HG02763 (cell line): ENCODE results near the gene KLC1.

ENCODE experiments used
- ATAC-seq: cut with Tn5 transposase; IDR thresholded peaks from one replicate; pipeline ENCODE4 v1.9.1; 2021; ENCODE audit warnings: mild to moderate bottlenecking, moderate library complexity; ENCODE audit not compliant: unreplicated experiment

The KLC1 gene

DNA sequence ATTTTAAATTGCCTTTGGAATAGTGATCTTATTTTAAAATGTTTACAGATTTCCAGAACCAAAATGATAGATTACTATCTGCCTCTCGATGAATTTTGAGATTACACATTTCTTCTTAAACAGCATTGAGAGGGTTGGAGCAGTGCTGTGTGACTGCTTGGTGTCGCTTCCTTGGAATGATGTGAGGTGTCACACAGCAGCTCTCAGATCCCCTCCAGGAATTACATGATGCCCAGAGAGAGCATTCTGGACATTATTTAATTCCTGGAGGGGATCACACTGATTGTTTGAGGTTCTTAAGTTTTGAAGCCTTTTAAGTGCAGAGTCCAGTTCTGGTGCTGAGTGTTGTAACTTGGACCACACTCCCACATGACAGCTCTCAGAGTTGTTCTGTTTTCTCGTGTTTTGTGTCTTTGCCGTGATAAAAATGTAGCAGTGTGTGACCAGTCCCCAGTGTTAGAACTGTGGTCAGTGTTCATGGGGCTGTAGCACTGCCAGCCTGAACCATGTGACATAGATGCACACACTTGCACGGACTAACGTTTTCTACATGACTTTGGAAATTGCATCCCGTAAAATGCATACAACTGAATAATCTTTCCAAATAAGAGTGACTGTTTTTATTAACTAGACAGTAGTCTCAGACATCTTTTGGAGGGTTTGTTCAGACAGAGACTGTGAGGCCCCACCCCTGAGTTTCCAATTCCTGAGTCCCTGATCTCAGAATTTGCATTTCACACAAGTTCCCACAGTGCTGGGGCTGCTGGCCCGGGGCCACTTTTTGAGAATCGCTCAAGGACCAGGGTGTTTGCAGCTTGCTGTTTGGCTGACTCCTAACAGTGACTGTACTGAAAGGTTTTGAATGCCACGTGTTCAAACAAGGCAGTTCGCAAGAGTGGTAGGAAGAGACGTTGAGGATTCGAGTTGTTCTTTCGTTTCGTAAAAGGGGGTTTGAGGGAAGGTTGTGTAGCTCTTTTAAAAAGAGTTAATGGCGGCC, 60.2 kb downstream of the KLC1 start:
- no peak for ATAC-seq

- no peak for ATAC-seq
These were observed 61.3 kb downstream of the KLC1 start for GRCh38 chr14:103690332-103690731.

DNA sequence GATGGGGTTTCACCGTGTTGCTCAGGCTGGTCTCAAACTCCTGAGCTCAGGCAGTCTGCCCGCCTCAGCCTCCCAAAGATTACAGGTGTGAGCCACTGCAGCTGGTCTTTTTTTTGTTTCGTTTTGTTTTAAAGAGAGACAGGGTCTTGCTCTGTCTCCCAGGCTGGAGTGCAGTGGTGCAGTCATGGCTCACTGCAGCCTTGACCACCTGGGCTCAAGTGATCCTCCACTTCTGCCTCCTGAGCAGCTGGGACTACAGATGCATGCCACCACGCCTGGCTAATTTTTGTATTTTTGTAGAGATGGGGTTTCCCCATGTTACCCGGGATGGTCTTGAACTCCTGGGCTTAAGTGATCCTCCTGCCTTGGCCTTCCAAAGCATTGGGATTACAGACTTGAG, 62.6 kb downstream of the KLC1 start:
- peak; percentile 63 for ATAC-seq

- peak; percentile 17 for ATAC-seq
These were observed 63.1 kb downstream of the KLC1 start for GRCh38 chr14:103692159-103692558.

GRCh38 chr14:103692871-103693270, 63.9 kb downstream of the KLC1 start:
- no peak for ATAC-seq

DNA sequence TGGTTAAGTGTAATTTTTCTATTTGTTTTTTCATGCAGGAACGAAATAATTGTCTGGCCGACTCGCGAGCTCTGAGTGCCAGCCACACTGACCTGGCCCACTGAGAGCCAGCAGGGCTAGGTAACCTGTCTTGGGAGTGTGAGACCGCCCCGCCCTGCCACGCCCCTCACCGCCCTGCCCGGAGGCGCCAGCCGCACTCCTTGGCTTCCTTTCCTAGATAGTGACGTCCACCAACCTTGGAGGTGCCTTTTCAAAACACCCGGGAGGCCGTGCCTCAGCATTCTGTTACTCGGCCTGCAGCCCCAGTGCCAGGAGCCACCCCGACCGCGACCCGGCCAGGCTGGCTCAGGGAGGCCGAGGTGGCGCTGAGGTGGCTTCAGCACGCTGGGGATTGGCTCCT, 64.5 kb downstream of the KLC1 start:
- no peak for ATAC-seq

- no peak for ATAC-seq
These were observed 65.6 kb downstream of the KLC1 start for GRCh38 chr14:103694572-103695026.

- ATAC-seq, result no peak
These were observed 66.5 kb downstream of the KLC1 start for GRCh38 chr14:103695296-103696069.

GRCh38 chr14:103696070-103696402, 67.0 kb downstream of the KLC1 start:
- no peak for ATAC-seq

DNA sequence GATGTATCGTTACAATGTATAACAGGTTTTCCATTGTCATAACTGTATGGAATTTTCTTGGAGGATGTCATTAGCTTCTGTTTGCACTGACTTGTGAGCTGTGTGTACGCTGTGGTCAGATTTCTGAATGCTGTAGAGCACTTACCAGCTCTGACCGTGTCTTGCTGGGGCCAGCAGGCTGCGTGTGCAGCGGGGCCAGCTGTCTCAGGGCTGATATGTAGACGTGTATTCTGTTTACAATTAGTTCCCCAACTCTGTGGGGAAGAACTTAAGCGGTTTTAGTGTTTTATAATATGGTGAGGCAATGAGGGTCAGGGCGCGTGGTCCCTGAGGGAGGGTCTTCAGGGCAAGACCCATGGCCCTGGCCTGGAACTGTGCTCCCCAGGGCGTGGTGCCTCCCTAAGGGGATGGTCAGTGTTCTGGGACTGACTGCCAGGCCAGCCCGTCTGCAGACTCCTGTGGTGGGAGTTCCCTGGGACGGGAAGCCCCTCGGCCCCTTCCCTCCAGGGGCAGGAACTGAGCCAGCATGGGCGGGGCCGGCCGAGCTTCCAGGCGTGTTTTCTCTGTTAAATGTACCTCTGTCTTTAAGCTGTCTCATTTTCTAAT, 67.6 kb downstream of the KLC1 start:
- no peak for ATAC-seq

DNA sequence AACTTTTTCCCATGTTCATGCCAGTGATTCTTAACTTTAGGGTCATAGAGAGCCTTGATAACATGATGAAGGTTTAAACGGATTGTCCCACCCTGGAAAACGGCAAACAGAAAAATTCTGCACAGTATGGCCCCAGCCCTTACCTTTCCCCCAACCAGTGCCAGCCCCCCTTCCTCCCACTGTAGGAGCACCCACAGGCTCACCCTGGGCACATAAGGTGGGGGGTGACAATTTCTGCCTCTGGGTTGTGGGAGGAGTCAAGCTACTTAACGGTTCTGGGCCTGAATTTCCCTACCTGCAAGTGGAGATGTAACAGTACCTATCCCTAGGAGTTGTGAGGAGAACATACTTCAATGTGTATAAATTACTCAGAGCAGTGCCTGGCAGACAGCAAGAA, 68.2 kb downstream of the KLC1 start:
- no peak for ATAC-seq

- ATAC-seq, result no peak
These were observed 68.8 kb downstream of the KLC1 start for GRCh38 chr14:103697603-103698379.

- no peak for ATAC-seq
These were observed 69.6 kb downstream of the KLC1 start for GRCh38 chr14:103698380-103699260.

- ATAC-seq, result no peak
These were observed 70.2 kb downstream of the KLC1 start for GRCh38 chr14:103699261-103699661.

- no peak for ATAC-seq
These were observed 71.1 kb downstream of the KLC1 start for GRCh38 chr14:103699901-103700752.

DNA sequence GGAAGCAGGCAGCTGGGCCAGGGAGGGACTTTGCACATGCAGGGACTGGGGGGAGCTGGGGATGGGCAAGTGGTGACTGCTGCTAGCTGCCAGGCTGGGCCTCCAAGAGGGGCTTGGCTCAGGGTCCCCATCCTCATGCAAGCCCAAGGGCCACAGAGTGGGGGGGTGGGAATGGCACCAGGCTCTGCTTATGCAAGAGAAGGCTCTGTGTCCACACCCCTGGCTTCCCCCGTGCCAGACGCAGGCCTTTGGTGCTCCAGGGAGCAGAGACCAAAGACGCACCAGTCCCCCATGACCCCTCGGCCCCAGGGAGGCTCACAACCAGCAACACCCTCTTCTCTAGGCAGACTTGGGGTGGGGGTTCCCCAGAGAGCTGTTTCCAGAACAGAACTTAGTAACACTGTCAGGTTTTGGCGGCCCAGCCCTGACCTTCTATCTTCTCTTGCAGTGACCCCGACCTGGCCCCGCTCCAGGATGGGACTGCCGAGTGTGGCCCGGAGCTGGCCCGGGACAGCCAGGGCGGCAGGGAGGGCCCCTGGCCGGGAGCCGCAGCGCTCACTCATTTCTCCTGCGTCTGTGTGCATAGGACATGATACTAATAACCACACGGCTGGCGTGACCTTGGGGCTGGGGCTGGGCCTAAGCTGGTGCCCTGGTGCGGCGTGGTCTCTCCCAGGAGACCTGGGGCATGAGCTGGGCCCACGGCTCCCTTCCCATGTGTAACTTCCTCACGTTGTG, 71.9 kb downstream of the KLC1 start:
- no peak for ATAC-seq

DNA sequence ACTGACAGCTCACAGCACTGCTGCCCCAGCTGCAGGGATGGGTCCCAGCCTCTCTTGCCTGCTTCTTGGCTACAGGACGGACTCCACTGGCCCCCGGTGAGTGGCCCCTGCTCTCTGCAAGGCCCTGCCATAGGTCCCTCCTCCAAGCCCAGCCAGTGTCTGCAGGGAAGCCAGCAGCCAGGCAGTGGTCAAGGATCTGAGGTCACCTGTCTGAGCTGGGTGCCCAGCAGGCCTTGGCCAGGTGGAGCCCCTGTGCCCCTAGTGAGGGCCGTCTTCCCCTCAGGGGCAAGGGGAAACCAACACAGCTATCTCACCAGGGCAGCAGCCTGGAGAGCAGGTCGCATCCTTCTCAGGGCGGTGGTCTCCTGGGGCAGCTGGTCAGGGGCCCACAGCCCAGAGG, 73.1 kb downstream of the KLC1 start:
- no peak for ATAC-seq
